HG03108 (cell line): ENCODE results near the gene PNMT.

Source experiments
- ATAC-seq: cut with Tn5 transposase; IDR thresholded peaks from one replicate; pipeline ENCODE4 v1.9.1; 2021; ENCODE audit warnings: moderate library complexity; ENCODE audit not compliant: unreplicated experiment

Gene PNMT

DNA sequence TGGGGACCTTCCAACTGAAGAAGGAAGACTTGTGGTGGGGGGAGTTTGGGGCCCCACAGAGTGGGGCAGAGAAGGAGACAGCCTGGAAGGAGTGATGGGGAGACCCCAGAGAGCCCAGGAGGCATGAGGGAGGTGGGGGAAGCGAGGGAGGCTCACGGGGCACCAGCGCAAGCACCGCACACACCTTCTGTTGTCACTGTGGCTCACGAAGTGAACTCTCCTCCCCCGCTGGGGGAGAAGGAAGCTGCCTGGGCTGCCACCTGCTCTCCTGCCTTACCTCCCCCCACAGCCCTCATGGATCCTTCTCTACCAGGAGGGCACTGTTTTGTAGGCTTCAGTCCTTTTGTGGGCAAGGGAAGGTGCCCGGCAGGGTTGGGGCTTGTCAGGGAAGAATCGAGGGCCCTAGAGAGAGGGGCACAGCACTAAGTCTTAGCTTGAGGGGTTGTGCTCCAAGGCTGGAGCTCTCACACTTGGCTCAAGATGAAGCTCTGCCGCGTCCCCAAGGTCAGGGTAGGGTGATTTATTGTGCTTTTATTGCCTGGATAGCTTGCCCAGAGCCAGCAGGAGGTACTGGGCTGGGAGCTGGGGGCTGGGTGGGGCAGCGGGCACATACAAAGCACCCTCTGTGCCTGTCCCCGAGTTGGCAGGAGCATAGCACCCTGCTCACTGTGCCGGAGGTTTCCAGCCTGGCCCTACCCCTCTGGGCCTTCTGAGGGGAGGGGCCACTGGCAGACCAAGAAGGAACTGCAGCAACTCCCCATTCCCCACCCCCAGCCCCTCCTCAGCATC lies 35.9 kb upstream of the PNMT start:
- no peak for ATAC-seq

DNA sequence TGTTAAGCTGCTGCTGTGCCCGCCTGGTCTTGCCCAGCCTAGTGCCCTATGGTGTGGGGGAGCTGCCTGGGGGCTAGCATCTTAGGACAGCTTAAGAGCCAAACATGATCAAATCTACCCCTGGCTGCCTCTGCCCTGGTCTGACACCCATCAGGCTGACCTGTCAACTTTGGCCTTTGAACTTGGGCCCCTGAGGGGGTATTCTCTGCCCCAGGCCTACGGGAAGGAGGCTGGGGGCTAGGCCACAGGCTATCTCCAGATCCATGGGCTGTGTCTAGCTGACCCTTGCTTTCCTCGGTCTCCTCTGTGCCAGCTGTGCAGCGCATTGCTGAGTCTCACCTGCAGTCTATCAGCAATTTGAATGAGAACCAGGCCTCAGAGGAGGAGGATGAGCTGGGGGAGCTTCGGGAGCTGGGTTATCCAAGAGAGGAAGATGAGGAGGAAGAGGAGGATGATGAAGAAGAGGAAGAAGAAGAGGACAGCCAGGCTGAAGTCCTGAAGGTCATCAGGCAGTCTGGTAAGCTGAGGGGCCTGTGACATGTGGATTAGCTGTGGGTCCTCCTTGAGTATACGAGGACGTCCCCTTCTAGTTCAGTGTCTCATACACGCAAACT lies 34.6 kb upstream of the PNMT start:
- ATAC-seq, result no peak

DNA sequence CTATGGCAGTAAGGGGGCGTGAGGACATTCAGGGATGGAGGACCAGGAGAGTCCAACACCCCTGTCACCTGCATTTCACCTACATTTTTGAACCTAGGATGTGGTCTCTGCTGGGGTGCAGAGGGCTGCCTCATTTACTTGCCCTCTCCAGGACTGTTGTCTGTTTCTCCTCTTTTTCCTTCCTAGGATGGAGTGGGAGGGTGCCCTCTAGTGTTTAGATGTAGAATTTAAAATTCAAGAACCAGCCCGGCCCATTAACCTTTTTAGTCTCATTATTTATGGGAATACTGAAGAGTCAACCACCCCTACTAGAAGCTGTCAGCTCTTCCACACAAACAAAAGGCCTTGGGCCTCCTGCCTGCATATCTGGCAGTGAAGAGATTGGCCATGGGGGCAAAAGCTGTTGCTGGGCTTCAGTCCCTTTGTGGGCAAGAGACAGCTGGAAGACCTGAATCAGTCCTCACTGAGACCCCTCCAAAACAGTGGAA lies 33.8 kb upstream of the PNMT start:
- ATAC-seq, result no peak

DNA sequence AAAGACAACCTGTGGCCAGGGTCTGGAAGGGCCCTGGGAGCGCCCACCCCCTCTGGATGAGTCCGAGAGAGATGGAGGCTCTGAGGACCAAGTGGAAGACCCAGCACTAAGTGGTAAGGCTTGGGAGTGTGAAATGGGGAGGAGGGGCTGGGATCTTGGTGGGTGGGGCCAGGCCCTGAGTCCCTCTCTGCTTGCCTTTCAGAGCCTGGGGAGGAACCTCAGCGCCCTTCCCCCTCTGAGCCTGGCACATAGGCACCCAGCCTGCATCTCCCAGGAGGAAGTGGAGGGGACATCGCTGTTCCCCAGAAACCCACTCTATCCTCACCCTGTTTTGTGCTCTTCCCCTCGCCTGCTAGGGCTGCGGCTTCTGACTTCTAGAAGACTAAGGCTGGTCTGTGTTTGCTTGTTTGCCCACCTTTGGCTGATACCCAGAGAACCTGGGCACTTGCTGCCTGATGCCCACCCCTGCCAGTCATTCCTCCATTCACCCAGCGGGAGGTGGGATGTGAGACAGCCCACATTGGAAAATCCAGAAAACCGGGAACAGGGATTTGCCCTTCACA lies 32.6 kb upstream of the PNMT start:
- ATAC-seq, result no peak

DNA sequence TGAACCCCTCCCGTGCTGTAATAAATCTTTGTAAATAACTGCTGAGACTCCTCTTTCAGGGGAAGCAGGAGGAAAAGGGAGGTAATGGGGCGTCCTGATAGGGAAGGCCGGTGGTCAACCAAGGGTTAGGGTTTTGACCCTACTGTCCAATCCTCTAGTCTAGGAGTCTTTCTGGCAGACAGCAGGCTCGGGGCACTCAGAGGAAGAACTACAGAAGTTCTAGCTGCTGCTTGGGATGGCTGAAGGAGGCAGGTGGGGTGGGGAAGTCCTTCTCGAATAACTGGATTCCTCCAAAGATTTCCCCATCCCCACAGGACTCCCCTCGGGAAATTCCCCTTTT lies 31.7 kb upstream of the PNMT start:
- peak; percentile 6 for ATAC-seq

DNA sequence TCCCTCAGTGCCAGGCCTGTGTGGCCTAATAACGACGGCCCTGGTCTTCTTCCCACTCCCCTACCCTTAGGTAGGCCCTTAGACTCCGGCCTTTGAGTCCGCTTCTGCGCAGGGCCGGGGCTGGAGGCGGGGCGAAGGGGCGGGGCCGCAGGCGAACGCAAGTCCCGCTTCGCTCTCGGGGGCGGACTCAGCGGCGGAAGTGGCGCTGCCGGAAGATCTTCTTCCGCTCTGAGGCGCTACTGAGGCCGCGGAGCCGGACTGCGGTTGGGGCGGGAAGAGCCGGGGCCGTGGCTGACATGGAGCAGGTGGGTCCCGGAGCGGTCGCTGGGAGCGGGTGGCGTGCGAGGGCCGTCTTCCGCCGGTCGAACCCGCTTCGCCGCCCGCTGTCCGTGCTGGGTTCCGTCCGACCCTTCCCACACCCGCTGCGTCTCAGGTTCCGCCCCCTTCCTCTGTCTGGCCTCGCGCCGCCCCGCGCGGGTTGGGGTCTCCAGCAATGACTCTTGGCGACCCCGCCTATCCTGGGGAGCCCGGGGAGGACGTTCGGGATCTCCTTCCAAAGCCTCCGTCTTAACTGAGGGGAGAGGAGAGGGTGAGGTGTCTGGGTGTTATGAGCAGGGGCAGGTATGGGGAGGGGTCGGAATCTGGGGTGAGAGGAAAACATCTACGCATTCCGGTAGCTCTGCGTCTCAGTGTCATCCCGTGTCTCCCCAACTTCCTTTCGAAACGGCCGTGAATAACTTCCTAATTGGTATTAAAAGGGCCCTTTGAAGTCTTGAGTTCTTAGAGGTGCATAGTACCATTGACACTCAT lies 31.1 kb upstream of the PNMT start, which contains the start of gene STARD3:
TSS of gene STARD3 (plus strand) at position 218 of the 810 bp plus-strand sequence. CDS start 16,388 bp downstream, outside the sequence.
- peak; percentile 71 for ATAC-seq

DNA sequence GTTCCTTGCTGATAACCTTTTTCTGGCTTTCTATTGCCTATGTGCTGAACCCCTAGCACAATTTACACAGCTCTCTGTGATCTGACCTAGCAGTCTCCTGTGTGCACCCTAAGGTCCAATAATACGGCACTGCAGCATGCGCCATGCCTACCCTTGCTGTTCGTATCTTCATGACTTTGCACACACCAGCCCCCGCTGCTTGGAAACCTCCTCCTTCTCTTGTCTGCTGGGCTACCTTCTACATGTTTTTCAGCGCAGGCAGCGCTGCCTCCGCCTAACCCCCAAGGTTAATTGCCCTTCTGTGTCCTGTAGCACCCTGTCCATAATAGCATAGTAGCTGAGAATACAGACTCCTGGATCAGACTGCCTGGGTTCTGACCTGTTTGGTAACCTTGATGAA lies 29.9 kb upstream of the PNMT start:
- no peak for ATAC-seq

DNA sequence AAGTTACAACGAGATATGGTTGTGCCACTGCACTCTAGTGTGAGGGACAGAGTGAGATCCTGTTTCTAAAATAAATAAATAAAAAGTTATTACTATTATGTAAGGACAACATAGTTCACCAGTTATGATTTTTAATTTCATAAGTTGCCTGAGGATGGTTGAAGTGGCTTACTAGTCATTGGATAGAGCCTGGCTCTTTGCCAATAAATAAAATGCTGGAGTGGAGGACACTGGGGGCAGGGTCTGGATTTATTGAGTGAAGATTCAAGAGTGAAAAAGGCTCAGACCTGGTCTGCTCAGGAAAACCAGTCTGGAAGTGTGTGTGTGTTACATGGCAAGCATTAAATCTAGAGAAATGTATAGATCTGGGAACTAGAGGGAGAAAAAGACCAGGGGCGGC lies 29.2 kb upstream of the PNMT start:
- ATAC-seq, result no peak

DNA sequence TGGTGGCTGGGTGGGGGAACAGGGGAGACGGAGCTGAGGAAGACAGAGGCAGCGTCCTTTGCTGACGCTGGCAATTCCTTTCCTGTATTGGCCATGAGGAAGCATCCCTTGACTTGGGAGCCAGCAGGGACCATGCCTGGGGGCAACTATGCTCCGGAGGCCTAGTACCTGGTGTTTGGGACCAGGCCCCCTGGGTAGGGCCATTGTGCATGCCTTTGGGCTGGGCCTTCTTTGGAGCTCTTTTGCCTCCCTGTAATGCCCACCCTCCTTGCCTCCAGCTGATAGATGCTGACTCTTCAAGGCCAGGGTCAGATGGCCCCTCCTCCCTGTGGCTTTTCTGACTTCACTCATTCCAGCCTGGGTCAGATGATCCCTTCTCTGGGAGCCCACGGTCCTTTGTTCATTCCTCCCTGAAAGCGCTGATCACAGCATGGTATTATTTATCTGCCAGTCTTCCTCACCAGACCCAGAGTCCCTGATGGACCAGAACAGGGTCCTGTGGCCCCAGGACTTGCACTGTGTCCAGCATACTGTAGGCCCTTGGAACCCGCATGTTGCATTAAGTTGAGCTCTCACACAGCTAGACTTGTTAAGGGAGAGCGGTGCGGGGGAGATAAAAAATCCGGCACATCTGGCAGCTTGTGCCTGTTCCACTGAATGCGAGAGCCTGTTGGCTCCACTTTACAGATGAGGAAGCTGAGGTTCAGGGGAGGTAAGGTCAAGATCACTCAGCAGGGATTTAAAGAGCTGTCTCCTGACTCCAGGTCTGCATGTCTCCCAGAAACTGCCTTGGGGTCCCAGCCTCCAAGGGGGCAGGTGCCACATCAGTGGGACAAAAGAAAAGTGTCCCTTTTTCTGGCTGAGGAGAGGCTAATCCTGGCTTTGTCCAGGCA lies 28.4 kb upstream of the PNMT start:
- ATAC-seq, result no peak

DNA sequence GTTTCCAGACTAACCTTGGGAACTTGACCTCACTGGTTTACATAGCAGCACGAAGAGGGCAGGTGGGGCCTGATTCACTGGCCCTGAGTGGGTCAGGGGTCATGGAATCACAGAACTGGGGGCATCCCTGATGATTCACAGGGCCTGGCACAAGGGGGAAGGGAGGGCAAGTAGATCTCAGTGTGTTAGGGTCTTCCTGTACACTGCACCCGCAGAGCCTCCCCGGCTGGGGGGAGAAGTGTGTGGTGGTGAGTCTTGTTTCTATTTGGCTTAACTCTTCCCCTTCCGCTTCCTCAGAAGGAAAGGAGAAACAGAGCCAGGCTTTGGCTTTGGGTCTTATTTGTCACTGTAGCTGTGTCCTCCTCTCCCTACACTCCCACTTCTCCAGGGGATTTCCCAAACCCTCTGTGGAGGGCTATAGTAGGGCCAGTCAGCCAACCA lies 27.6 kb upstream of the PNMT start:
- ATAC-seq, result no peak

DNA sequence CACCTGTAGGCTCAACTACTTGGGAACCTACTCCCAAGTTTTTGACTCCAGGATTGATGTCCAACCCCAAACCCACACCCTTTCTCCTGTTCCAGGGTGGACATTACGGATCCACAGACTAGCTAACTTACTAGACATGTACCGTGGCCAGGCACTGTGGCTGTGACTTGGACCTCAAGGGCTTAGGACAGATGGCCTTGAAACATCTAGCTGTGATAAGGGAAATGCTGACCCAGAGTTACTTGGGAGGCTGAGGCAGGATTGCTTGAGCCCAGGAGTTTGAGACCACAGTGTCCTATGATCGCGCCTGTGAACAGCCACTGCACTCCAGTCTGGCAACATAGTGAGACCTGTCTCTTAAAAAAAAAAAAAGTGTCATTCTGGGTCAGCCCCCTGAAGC lies 27.2 kb upstream of the PNMT start:
- no peak for ATAC-seq

DNA sequence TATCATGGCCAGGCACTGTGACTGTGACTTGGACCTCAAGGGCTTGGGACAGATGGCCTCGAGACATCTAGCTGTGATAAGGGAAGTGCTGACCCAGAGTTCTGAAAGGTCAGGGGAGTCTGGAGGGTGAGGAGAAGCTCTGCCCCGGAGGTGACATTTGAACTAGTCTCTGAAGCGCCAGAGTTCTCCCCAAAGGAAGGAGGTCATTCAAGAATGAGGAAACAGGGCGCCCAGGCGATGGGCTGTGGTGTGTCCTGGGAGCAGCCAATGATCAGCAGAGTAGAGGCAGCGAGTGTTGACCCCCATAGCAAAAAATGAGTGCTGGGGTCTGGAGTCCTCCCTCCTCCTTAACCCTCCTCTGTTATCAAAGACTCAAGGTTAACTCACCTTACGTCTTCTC lies 26.4 kb upstream of the PNMT start:
- ATAC-seq, result no peak

DNA sequence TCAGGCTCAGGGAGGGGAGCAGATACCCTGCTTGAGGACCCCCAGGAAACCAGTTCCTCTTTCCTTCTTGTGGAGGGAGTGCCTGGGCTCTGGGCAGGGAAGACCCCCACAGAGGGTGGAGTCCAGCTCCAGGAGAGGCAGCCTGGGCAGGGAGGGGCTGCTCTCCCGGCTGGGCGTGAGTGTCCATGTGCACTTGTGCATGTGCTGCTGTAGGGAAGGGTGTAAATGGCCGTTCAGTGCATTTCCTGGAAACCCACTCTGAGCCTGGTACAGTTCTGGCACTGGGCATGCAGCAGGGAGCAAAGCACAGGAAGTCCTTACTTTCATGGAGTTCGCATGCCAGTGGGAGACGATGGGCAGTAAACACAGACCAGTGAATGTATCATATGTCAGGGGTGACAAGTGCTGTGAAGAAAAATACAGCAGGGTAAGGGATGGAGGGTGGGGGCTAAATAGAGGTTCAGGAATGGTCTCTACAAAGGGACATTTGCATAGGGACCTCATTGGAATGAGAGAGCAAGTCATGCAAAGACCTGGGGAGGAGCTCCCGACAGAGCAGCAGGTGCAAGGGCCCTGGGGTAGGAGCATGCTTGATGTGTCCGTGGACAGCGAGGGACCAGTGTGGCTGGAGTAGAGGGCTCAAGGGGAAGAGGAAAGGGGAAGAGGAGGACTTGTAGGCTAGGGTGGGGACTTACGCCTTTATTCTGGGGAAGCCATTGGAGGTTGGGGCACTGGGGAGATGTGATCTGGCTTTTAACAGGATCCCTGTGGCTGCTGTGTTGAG lies 25.8 kb upstream of the PNMT start:
- no peak for ATAC-seq

DNA sequence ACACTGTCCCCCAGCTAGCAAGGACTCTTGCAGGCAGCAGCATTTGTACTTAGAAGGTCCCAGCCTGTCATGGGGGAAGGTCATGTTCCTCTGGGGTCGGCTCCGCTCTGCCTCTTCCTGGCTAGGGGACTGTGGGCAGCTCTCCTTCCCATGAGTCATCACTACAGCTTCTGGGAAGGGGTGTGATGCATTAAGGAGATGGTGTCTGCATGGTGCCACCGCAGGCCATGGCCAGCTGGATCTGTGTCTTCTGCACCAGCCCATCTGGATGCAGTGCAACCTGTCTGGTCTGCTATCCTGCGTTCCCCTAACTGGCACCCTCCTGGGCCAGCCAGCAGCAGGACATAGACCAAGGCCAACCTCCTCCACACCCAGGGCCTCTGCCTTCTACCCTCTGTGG lies 25.0 kb upstream of the PNMT start:
- ATAC-seq, result no peak

DNA sequence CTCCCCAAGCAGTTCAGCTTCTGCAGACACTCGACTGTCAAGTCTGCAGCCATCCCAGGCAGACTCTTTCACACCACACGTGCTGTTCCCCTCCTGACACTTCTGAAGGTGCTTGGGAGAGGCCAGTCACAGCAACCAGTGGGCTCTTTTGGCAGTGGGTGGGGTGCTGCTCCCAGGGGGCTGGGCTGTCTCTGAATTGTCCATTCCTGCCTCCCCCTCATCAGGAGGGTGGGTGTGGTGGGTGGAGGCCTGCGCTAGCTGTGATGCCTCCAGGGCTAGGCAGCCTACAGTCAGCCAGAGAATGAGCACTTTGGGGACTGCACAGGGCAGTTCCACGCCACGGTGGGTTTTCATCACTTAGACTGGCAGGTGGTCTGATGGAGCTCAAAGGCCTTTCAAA lies 21.0 kb upstream of the PNMT start:
- ATAC-seq, result no peak

DNA sequence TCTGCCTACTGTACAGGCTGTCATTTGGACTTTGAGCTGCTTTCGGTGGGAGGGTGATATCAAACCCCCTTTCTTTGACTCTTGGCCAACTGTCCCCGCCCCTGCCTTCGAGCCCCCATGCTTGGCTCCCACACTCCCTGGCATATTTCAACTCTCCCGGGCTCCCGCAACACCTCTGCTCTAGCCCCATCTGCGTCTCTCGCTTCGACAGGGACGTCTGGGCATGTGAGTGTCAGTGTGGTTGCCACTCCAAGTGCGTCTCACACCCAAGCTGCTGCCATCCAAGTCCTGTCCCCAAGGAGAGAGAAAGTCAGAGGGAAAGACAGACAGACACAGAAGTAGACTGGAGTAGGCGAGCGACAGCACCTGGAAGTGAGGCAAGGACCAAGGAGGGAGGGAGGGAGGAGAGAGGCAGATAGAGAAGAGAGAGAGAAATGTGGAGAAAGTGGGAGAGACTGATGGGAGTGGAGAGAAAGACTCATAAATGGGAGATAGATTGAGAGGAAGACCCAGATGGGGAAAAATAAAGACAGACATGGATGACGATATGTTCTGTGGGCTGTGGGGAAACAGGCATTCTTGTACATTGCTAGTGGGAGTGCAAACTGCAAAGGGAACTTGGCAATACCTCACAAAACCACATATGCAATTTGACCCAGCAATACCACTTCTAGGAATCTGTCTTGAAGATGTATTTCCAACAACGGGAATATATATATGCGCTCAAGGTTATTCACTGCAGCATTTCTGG lies 19.5 kb upstream of the PNMT start:
- no peak for ATAC-seq

DNA sequence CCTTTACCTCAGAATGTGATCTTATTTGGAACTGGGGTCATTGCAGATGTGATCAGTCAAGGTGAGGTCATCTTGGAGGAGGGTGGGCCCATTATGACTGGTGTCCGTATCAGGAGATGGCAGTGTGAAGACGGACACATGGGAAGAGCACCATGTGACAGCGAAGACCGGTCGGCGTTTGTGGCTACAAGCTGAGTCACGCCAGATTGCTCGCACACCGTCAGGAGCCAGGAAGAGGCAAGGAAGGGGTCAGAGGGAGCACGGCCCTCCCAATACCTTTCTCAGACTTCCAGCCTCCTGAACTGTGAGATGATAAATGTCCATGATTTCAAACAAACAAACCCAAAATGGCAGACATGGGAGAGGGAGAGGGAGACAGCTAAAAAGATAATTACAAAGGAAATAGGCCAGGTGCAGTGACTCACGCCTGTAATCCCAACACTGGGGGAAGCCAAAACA lies 18.1 kb upstream of the PNMT start:
- ATAC-seq, result no peak

DNA sequence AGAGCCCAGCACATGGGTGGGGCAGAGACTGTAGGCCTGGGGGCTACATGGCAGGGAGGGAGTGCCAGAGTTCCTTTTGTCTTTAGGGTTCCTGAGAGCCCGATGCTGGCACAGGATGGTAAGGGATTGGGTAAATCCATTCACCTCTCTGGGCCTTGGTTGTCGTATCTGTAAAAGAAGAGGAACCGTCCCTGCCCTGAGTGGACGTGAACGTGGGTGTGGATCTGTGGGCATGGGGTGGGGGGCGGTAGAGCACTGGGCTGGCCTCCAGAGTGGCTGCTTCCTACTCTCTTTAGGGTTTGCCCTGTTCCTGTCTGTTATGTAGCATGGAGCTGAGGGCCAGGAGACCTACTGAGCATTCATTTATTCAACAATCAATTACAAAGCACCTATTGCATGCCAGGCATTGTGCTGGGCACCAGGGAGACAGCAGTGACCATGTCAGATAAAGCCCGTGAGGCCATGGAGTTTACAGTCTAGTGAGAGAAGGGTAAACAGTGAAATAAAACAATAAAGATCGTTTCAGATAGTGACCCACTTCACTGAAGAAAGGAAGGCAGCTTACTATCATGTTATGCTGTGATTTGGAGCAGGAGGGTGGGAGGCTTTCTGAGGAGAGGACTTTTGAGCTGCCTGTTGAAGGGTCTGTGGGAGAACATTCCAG lies 16.2 kb upstream of the PNMT start:
- no peak for ATAC-seq
